ENCODE results near the gene C17orf113. TPM values are rescaled to one million over a fixed set of nuclear protein-coding genes. Genes with fewer than 3 reads are reported as not detected.
A peak's percentile ranks its signal among the peaks of the same experiment; 100 is the strongest.

Gene C17orf113
- total and polyA plus RNA-seq, 8 donors = 1.2 to 2.2 (median 1.8) TPM

DNA sequence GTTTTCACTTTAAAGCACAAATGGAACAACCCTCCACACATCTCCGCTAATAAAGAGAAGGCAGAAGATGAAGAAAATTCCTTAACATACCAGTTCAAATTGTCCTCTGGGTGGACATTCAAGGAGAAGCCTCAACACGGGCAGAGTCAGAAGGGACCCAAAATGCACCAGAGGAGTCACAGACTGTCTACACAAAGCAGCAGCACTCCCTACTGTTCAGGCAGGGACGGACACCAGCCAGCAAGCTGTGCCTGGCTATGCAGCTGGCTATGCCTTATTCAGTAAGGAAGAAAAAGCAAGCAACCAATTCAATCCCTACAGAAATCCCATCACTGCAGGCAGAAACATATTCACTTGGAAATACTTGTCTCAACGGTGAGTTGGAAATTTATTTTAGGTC is 41.2 kb downstream of the C17orf113 start:
- FAIRE-seq (no peak), ATAC-seq (peak in 3 of 4 donors; percentile 35 to 42 (median 41)), DNase-seq (no peak)
- intact Hi-C loops (cut with DNase I) = no loop called here
- H3K4me1 ChIP-seq = no peaks in the 10 kb centered on the region
- no peaks in the 10 kb centered on the region for H3K36me3 ChIP-seq
- no peak overlapping the region for H3K27ac ChIP-seq
- no peaks in the 10 kb centered on the region for H3K9me3 ChIP-seq
- TF ChIP-seq CTCF (IDR thresholded peaks at IDR 0.05) = no peak
- WGBS, 2 donors = 73 to 75% methylated on average over 4 of the region's 4 CpGs
- no peak overlapping the region for H3K4me3 ChIP-seq
- no peaks in the 10 kb centered on the region for H3K27me3 ChIP-seq

GRCh38 chr17:42005166-42005565 is 45.2 kb downstream of the C17orf113 start:
- WGBS, 2 donors = 79 to 85% methylated on average over 1 of the region's 1 CpG
- ATAC-seq = no peak
- no peak overlapping the region for H3K4me3 ChIP-seq
- H3K9me3 ChIP-seq = no peaks in the 10 kb centered on the region
- intact Hi-C loops (cut with DNase I) = no loop called here
- no peak for TF ChIP-seq CTCF (IDR thresholded peaks at IDR 0.05)
- H3K27me3 ChIP-seq = no peaks in the 10 kb centered on the region
- no peak for FAIRE-seq
- H3K4me1 ChIP-seq = peaks cover 0 to 11% (median 0%) of the 10 kb centered on the region in 3 donors
- H3K36me3 ChIP-seq = no peaks in the 10 kb centered on the region
- no peak for DNase-seq
- no peak overlapping the region for H3K27ac ChIP-seq

- Histone ChIP-seq H3K36me3 (peaks cover 2 to 12% (median 6%) of the 10 kb centered on the region in 3 donors), H3K27ac (peak overlapping the region in 1 of 4 donors; percentile 7), H3K27me3 (no peaks in the 10 kb centered on the region), H3K4me3 (no peak overlapping the region), H3K4me1 (peaks cover 0 to 11% (median 0%) of the 10 kb centered on the region in 3 donors), H3K9me3 (no peaks in the 10 kb centered on the region)
- FAIRE-seq = no peak
- intact Hi-C loops (cut with DNase I) = no loop called here
- peak in 3 of 4 donors; percentile 27 to 56 (median 50) for ATAC-seq
- no peak for TF ChIP-seq CTCF (IDR thresholded peaks at IDR 0.05)
- DNase-seq = no peak
- WGBS, 2 donors = 41 to 46% methylated on average over 3 of the region's 3 CpGs
These were observed 47.6 kb downstream of the C17orf113 start for GRCh38 chr17:42002792-42003301.

DNA sequence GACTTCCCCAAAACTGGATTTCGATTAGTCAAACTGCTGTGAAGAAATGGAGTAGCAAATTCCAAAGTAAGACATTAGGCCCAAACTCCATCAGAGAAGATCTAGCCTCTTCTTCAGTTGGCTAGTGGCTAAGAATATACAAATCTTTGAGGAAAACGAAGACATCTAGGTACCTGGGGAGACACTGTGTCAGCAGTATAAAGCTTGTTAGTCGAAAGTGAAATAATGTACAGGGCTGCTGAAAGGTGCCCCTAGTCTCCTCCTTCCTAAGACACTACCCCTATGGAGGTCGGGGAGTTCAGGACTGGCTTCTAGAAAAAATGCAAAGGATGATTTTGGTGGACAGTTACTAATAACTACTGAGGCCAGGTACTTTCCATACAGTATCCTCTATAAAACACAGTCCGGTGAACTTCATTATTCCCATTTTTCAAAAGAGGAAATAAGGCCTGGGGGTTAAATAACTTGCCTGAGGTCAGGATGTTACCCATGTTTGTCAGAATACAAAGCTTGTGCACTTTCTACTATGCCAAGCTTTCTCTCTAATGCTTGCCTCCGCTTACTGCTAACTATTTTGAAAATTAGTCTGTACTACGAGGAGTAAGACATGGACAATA is 48.1 kb downstream of the C17orf113 start:
- no peak overlapping the region for H3K27ac ChIP-seq
- intact Hi-C loops (cut with DNase I) = no loop called here
- peaks cover 7 to 17% (median 8%) of the 10 kb centered on the region in 3 donors for H3K36me3 ChIP-seq
- H3K27me3 ChIP-seq = no peaks in the 10 kb centered on the region
- WGBS, 2 donors = 85 to 91% methylated on average over 7 of the region's 7 CpGs
- H3K9me3 ChIP-seq = no peaks in the 10 kb centered on the region
- no peak overlapping the region for H3K4me3 ChIP-seq
- ATAC-seq = no peak
- TF ChIP-seq CTCF (IDR thresholded peaks at IDR 0.05) = no peak
- DNase-seq = no peak
- no peak for FAIRE-seq
- peaks cover 0 to 11% (median 0%) of the 10 kb centered on the region in 3 donors for H3K4me1 ChIP-seq

DNA sequence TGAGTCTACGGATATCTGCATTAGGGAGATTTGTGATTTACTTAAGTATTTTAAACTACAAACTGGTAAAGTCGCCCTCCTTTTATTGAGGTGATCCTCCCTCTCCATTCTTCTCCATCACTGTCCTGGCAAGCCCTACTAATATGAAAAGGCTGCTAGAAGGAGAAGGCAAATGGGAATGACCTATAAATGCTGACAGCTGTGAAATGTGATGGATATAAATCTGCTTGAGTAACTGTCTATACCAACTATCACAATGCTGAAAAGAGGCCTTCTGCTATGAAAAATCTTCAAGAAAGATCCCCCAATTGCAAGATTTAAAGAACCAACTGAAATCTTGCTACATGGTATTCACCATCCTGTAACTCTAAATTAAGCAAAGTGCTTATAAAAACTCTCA is 48.7 kb downstream of the C17orf113 start:
- FAIRE-seq = no peak

More for the DNA sequence above, 48.7 kb downstream of the C17orf113 start:
- H3K4me3 ChIP-seq = no peak overlapping the region
- ATAC-seq = no peak
- H3K9me3 ChIP-seq = no peaks in the 10 kb centered on the region
- no peak overlapping the region for H3K27ac ChIP-seq
- peaks cover 0 to 11% (median 0%) of the 10 kb centered on the region in 3 donors for H3K4me1 ChIP-seq
- intact Hi-C loops (cut with DNase I) = no loop called here
- 84 to 95% methylated on average over 2 of the region's 2 CpGs for WGBS, 2 donors
- TF ChIP-seq CTCF (IDR thresholded peaks at IDR 0.05) = no peak
- DNase-seq = no peak
- peaks cover 7 to 22% (median 12%) of the 10 kb centered on the region in 3 donors for H3K36me3 ChIP-seq
- no peaks in the 10 kb centered on the region for H3K27me3 ChIP-seq
